Mesenchymal stem cell (in vitro differentiated cells and primary cell): ENCODE measurements around the gene APOL4.

Experiments used
- DNase-seq: peaks from one replicate; pipeline ENCODE4 v3.0.0-alpha.2; 2013
- H2AFZ ChIP-seq: one replicate; pipeline ENCODE4 v1.6.1; 2013; ENCODE audit warnings: low read depth, mild to moderate bottlenecking, control low read depth, inconsistent platforms, low read length, moderate library complexity
- H2AK5ac ChIP-seq: 2 replicates; pipeline ENCODE4 v1.6.1; 2013; ENCODE audit warnings: low read length, moderate library complexity, mild to moderate bottlenecking, inconsistent platforms; ENCODE audit not compliant: severe bottlenecking
- H2BK120ac ChIP-seq: one replicate; pipeline ENCODE4 v1.6.1; 2013; ENCODE audit warnings: low read depth, mild to moderate bottlenecking, inconsistent platforms, low read length, moderate library complexity
- H2BK12ac ChIP-seq, 2 experiments: one replicate each; pipeline ENCODE4 v1.6.1; 2013; ENCODE audit warnings: inconsistent platforms in 2 of 2, low read length in 2 of 2, mild to moderate bottlenecking in 2 of 2, moderate library complexity in 2 of 2, control low read depth in 1 of 2
- H2BK15ac ChIP-seq: one replicate; pipeline ENCODE4 v1.6.1; 2013; ENCODE audit warnings: mild to moderate bottlenecking, low read depth, inconsistent platforms; ENCODE audit not compliant: poor library complexity, severe bottlenecking
- H2BK5ac ChIP-seq: 2 replicates; pipeline ENCODE4 v1.6.1; 2013; ENCODE audit warnings: low read depth, mild to moderate bottlenecking, low read length, control low read depth, inconsistent platforms; ENCODE audit not compliant: poor library complexity, severe bottlenecking
- H3K14ac ChIP-seq, 2 experiments: one replicate each; pipeline ENCODE4 v1.6.1; 2013; ENCODE audit warnings: inconsistent platforms in 2 of 2, low read length in 2 of 2, control low read depth in 1 of 2, mild to moderate bottlenecking in 1 of 2, moderate library complexity in 1 of 2
- H3K18ac ChIP-seq, 2 experiments: one replicate each; pipeline ENCODE4 v1.6.1; 2013; ENCODE audit warnings: inconsistent platforms in 2 of 2, low read length in 2 of 2, control low read depth in 1 of 2, low read depth in 1 of 2, mild to moderate bottlenecking in 1 of 2
- H3K23ac ChIP-seq, 2 experiments: one replicate each; pipeline ENCODE4 v1.6.1; 2013; ENCODE audit warnings: inconsistent platforms in 2 of 2, low read length in 2 of 2, mild to moderate bottlenecking in 2 of 2, moderate library complexity in 2 of 2, control low read depth in 1 of 2
- H3K27ac ChIP-seq: 2 replicates; pipeline ENCODE4 v1.5.1; 2013; ENCODE audit warnings: mild to moderate bottlenecking, moderate library complexity, low read length, control low read depth, inconsistent platforms; ENCODE audit not compliant: poor library complexity, severe bottlenecking
- H3K27me3 ChIP-seq, 2 experiments: 2 replicates each; pipeline versions ENCODE4 v1.6.1 to v1.7.0; 2013; ENCODE audit warnings: low read length in 2 of 2, mild to moderate bottlenecking in 2 of 2, moderate library complexity in 2 of 2, control low read depth in 1 of 2, inconsistent platforms in 1 of 2; ENCODE audit not compliant: control insufficient read depth in 1 of 2, insufficient read depth in 1 of 2
- H3K36me3 ChIP-seq, 2 experiments: 2 replicates each; pipeline versions ENCODE4 v1.6.1 to v1.7.0; 2013; ENCODE audit warnings: low read length in 2 of 2, control low read depth in 1 of 2, inconsistent platforms in 1 of 2, low read depth in 1 of 2, mild to moderate bottlenecking in 1 of 2; ENCODE audit not compliant: insufficient read depth in 2 of 2, control insufficient read depth in 1 of 2
- H3K4ac ChIP-seq, 2 experiments: one replicate each; pipeline ENCODE4 v1.6.1; 2013; ENCODE audit warnings: inconsistent platforms in 2 of 2, low read length in 2 of 2, mild to moderate bottlenecking in 2 of 2, moderate library complexity in 2 of 2, control low read depth in 1 of 2, low read depth in 1 of 2
- H3K4me1 ChIP-seq: 2 replicates; pipeline ENCODE4 v1.6.1; 2013; ENCODE audit warnings: low read depth, low read length, control low read depth; ENCODE audit not compliant: control insufficient read depth, insufficient read depth
- H3K4me2 ChIP-seq: 2 replicates; pipeline ENCODE4 v1.6.1; 2013; ENCODE audit warnings: low read length, mild to moderate bottlenecking, inconsistent platforms; ENCODE audit not compliant: poor library complexity, severe bottlenecking
- H3K4me3 ChIP-seq, 2 experiments: 2 replicates each; pipeline versions ENCODE4 v1.5.1 to v1.7.0; 2013; ENCODE audit warnings: low read length in 2 of 2, mild to moderate bottlenecking in 2 of 2, control low read depth in 1 of 2, low read depth in 1 of 2; ENCODE audit not compliant: insufficient read depth in 1 of 2
- H3K79me1 ChIP-seq: replicated peaks from 2 replicates; pipeline ENCODE4 v1.6.1; 2013; ENCODE audit warnings: mild to moderate bottlenecking, control low read depth, low read length, inconsistent platforms; ENCODE audit not compliant: poor library complexity, severe bottlenecking
- H3K9ac ChIP-seq: 2 replicates; pipeline ENCODE4 v1.7.0; 2013; ENCODE audit warnings: mild to moderate bottlenecking, low read length, moderate library complexity
- H3K9me3 ChIP-seq: 2 replicates; pipeline ENCODE4 v1.7.0; 2013; ENCODE audit warnings: mild to moderate bottlenecking, low read length; ENCODE audit not compliant: control insufficient read depth
- H4K8ac ChIP-seq: one replicate; pipeline ENCODE4 v1.6.1; 2013; ENCODE audit warnings: inconsistent platforms, mild to moderate bottlenecking, low read length, moderate library complexity
- H4K91ac ChIP-seq: one replicate; pipeline ENCODE4 v1.6.1; 2013; ENCODE audit warnings: mild to moderate bottlenecking, low read length, inconsistent platforms
- WGBS: methylation state at CpG from one replicate; pipeline ENCODE4 v1.1.7; 2013; ENCODE audit warnings: mixed read lengths; 5-methylcytosine and 5-hydroxymethylcytosine counted together

The APOL4 gene

DNA sequence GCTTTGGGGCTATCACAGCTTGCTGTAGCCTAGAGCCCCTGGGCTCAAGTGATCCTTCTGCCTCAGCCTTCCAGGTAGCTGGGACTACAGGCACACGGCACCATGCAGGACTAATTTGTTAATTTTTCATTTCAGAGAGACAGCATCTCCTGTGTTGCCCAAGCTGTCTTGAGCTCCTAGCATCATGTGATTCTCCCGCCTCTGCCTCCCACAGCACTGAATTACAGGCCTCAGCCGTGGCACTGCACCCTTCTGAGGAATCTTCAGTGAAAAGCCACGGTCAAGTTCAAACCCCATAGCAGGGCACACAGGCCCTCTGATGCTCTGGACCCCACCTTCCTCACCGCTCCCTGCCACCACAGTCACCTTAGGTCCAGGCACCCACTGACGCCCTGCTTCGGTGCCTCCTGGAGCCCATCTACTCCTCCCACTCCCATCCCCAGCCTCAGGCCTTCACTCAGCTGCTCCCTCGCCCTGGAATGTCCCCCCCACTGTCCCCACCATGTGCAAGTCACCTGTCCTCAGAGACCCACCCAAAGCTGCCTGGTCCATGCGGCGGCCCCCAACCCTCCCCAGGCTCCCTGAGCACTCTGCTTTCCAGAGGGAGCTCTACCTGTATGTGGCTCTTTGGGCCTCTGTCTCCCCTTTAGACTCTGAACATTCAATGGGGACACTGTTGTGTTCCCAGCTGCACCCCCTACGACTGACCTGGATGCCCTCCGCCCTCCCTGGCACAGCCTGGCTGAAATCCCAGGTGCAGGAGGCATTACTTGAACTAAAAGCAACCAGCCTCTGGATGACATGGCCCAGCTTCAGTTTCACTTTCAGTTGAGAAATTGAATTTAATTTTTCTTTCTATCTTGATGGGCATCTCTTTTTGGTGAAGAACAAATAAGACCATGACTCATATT is 36.1 kb upstream of the APOL4 start:
- Histone ChIP-seq H3K14ac (peak overlapping the region in 1 of 2 experiments; percentile 50), H2AK5ac (no peak overlapping the region), H3K36me3 (peaks cover 16 to 35% of the 10 kb centered on the region in 2 experiments), H3K18ac (peak overlapping the region in 1 of 2 experiments; percentile 40), H3K4ac (peak overlapping the region in 1 of 2 experiments; percentile 42), H3K9ac (peak overlapping the region; percentile 91), H3K79me1 (peaks cover 12% of the 10 kb centered on the region), H3K9me3 (no peaks in the 10 kb centered on the region), H2AFZ (no peak overlapping the region), H3K4me3 (peak overlapping the region; percentile 16 to 86), H2BK12ac (peak overlapping the region in 1 of 2 experiments; percentile 67), H4K8ac (peak overlapping the region; percentile 35), H2BK15ac (no peak overlapping the region), H3K4me1 (peaks cover 29% of the 10 kb centered on the region), H3K23ac (no peak overlapping the region), H4K91ac (peak overlapping the region; percentile 15), H3K27me3 (no peaks in the 10 kb centered on the region), H3K4me2 (peak overlapping the region; percentile 62), H2BK5ac (no peak overlapping the region), H2BK120ac (no peak overlapping the region), H3K27ac (peak overlapping the region; percentile 10)
- peak; percentile 47 for DNase-seq
- 92% methylated on average over 12 of the region's 12 CpGs for WGBS

DNA sequence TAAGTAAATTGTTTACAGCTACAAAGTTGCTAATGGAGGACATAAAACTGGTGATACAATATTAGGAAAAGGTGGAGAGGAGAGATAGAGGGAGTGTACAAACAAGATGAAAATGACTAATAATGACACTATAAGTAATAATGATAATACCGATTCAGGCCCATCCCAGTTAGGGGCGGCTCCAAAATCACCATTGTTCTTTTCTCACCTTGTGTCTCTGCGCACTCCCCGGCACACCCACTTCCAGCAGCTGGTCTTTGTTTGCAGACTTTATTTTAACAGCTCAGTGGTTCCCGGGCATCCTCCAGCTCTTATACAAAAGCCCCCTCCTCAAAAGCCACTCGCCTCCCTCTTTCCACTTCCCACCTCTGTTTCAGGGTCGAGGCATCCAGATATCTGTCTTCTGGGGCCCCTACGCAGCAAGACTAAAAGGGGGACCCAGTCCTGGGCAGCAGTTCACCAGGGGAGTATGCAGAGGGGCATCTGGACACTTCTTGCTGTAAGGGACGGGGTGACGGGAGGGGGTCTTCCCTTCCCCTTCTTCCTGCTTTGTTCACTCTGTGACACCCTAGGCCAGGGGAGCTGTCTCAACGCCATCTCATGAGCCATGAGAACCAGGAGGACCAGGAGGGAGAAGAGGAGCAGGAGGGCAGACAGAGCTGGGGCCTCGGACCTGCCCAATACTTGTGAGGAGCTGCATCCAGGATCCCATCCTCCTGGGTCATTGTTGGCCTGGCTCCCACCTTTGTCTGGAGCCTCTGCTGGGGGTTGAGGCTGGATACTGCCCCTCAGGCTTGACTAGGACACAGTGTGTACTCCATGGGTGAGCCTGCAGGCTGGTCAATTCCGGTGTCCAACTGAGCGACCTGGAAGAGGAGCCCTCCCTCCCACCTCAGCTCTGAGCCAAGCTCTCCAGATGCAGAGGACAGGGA is 35.0 kb upstream of the APOL4 start:
- Histone ChIP-seq H2AFZ (no peak overlapping the region), H3K9ac (peak overlapping the region; percentile 91), H3K27me3 (no peaks in the 10 kb centered on the region), H3K18ac (no peak overlapping the region), H4K8ac (peak overlapping the region; percentile 39), H3K9me3 (no peaks in the 10 kb centered on the region), H3K23ac (peak overlapping the region in 1 of 2 experiments; percentile 18), H2AK5ac (peak overlapping the region; percentile 34), H2BK120ac (no peak overlapping the region), H3K14ac (peak overlapping the region in 1 of 2 experiments; percentile 19), H3K4me1 (peaks cover 31% of the 10 kb centered on the region), H2BK5ac (no peak overlapping the region), H3K36me3 (peaks cover 23 to 45% of the 10 kb centered on the region in 2 experiments), H4K91ac (peak overlapping the region; percentile 31), H3K4me2 (peak overlapping the region; percentile 18), H3K79me1 (peaks cover 19% of the 10 kb centered on the region), H3K4me3 (peak overlapping the region in 1 of 2 experiments; percentile 86), H2BK12ac (no peak overlapping the region), H3K4ac (no peak overlapping the region), H2BK15ac (no peak overlapping the region), H3K27ac (no peak overlapping the region)
- no peak for DNase-seq
- 89% methylated on average over 12 of the region's 14 CpGs for WGBS

DNA sequence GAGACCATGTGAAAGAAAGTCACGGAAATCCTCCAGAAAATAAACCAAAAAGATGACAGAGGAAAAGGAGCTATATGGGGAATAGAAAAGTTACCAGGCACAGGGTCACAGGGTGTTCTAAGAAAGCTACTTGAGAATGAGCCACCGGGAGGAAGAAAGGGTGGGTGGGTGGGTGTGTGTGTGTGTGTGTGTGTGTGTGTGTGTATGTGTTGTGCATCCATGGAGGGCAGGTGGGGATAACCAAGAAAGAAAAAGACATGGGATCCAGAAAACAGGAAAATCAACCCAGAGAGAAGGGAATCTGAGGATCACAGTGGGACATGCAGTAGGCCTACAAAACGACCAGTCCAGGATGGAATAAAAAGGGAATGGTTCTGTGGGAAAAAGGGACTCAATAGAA is 34.0 kb upstream of the APOL4 start:
- Histone ChIP-seq H3K14ac (no peak overlapping the region), H3K27me3 (no peaks in the 10 kb centered on the region), H4K91ac (no peak overlapping the region), H3K9ac (peak overlapping the region; percentile 91), H2BK120ac (no peak overlapping the region), H3K4me1 (peaks cover 31% of the 10 kb centered on the region), H3K23ac (no peak overlapping the region), H3K36me3 (peaks cover 28 to 56% of the 10 kb centered on the region in 2 experiments), H3K79me1 (peaks cover 21% of the 10 kb centered on the region), H3K4me2 (no peak overlapping the region), H2AFZ (no peak overlapping the region), H3K4me3 (peak overlapping the region in 1 of 2 experiments; percentile 86), H3K9me3 (no peaks in the 10 kb centered on the region), H2AK5ac (no peak overlapping the region), H2BK5ac (no peak overlapping the region), H3K18ac (no peak overlapping the region), H3K4ac (no peak overlapping the region), H3K27ac (no peak overlapping the region), H2BK12ac (no peak overlapping the region), H4K8ac (no peak overlapping the region), H2BK15ac (no peak overlapping the region)
- WGBS = 90% methylated on average over 3 of the region's 3 CpGs
- no peak for DNase-seq
